Measurements from ENCODE around the gene TBC1D22A.

TBC1D22A gene

GRCh38 chr22:47076758-47077157 is 314.3 kb downstream of the TBC1D22A start:
- TF ChIP-seq CTCF (IDR thresholded peaks at IDR 0.05; ENCODE audit: control extremely low read depth, extremely low read depth, low read depth, missing control alignments) = no peak
- no peak for DNase-seq (ENCODE audit: extremely low spot score)
- ChIA-PET CTCF (no interaction called here), POLR2A (no interaction called here)

DNA sequence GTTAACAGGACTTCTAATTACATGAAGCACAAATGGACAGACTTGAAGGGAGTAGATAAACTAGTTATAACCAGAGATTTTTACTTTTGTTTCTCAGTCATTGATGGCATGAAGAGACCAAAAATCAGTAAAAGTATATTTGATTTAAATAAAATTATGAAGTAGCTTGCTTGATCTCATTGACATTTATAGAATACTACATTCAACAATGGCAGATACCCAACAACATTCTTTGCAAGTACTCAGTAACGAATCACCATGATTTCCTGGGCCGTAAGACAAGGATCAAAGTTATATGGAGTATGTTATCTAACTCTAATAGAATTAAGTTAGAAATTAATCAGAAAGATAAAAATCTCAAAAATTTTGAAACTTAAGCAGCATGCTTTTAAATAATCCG is 317.6 kb downstream of the TBC1D22A start:
- CTCF ChIA-PET = no interaction called here
- POLR2A ChIA-PET = no interaction called here
- DNase-seq (ENCODE audit: extremely low spot score) = no peak
- TF ChIP-seq CTCF (IDR thresholded peaks at IDR 0.05; ENCODE audit: control extremely low read depth, extremely low read depth, low read depth, missing control alignments) = no peak

- DNase-seq (ENCODE audit: extremely low spot score) = no peak
- CTCF ChIA-PET = no interaction called here
- TF ChIP-seq CTCF (IDR thresholded peaks at IDR 0.05; ENCODE audit: control extremely low read depth, extremely low read depth, low read depth, missing control alignments) = no peak
- POLR2A ChIA-PET = no interaction called here
Observed at GRCh38 chr22:47082505-47082904, 320.1 kb downstream of the TBC1D22A start.

- DNase-seq (ENCODE audit: extremely low spot score) = no peak
- TF ChIP-seq CTCF (IDR thresholded peaks at IDR 0.05; ENCODE audit: control extremely low read depth, extremely low read depth, low read depth, missing control alignments) = no peak
- ChIA-PET CTCF (no interaction called here), POLR2A (no interaction called here)
Observed at GRCh38 chr22:47083379-47083986, 321.0 kb downstream of the TBC1D22A start.

- DNase-seq (ENCODE audit: extremely low spot score) = no peak
- CTCF ChIA-PET = no interaction called here
- POLR2A ChIA-PET = no interaction called here
- TF ChIP-seq CTCF (IDR thresholded peaks at IDR 0.05; ENCODE audit: control extremely low read depth, extremely low read depth, low read depth, missing control alignments) = no peak
Observed at GRCh38 chr22:47084226-47084625, 321.8 kb downstream of the TBC1D22A start.

DNA sequence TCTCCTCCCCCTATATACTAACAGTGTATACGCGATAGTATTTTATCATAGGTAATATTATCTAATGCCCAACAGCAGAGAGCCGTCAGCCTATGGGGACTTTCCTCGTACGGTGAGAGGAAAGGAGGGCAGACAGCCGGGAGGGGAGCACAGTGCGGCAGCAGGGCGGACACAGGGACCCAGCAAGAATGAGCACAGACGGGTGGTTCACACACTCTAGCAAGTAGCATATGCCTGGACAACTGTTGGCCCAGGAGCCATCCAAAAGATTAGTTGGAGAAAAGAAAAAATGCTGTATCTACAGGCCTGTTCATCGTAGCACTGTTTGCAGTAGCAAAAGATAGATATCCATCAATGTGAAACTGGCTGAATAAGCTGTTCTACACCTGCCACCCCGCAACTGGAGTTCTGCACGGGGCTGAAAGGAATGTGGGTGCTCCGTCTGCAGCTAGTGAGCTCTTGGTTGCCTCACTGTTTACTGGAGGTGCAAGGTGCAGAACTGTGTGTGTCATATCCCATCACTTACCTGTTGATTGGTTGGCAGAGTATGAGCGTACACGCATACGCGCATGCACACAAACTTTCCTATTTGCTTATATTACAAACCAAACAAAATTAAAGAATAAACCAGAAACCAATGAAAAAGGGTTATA is 324.3 kb downstream of the TBC1D22A start:
- no peak for DNase-seq (ENCODE audit: extremely low spot score)
- ChIA-PET POLR2A (no interaction called here), CTCF (no interaction called here)
- no peak for TF ChIP-seq CTCF (IDR thresholded peaks at IDR 0.05; ENCODE audit: control extremely low read depth, extremely low read depth, low read depth, missing control alignments)
